ENCODE measurements around the gene ARL6IP5.
A peak's percentile ranks its signal among the peaks of the same experiment; 100 is the strongest.

Gene ARL6IP5, protein sequence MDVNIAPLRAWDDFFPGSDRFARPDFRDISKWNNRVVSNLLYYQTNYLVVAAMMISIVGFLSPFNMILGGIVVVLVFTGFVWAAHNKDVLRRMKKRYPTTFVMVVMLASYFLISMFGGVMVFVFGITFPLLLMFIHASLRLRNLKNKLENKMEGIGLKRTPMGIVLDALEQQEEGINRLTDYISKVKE

DNA sequence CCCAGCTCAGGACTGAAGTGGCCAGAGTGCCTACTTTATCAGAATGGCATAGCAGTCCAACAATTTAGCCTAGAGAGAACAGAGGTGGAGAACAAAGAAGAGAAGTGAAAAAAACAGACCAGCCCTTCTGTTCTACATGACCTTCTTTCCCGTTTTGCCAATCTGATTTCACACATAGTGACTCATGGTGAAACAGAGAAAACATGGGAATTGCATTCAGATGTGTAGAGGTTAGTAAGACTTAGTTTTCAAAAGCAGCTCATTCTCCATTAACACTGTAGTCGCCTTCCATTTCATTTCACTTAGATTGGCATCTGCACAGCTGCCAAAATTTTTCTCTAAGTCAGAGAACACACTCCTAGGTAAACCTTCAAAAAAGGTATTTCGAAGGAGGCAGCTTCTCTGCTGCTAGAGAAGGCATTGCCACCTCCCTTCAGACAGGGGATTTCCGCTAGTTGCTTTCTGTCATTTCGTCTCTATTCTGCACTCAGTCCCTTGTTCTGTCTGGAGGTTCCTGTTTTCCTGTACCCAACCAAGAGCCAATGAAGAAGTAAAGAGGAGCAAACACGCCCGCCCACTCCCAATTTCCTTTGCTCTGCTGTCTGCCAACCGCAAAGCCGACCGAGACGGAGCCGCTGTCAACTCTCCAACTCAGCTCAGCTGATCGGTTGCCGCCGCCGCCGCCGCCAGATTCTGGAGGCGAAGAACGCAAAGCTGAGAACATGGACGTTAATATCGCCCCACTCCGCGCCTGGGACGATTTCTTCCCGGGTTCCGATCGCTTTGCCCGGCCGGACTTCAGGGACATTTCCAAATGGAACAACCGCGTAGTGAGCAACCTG, at the start of gene ARL6IP5:
Gene ARL6IP5, plus strand, starts transcription at position 612 of the 842 bp plus-strand sequence. Its CDS starts 111 bp downstream, at position 723.
- no peak within 1 kb of the TSS for H3K4me3 ChIP-seq (IDR thresholded peaks at IDR 0.05; ENCODE audit: insufficient read depth, low read depth, low read length)
- peak within 1 kb of the TSS; percentile 67 for H3K9ac ChIP-seq
- peak within 1 kb of the TSS; percentile 92 for H3K4me2 ChIP-seq
- H3K79me2 ChIP-seq (ENCODE audit: insufficient read depth, low read depth), result peaks cover 55% of the 10 kb centered on the region
- H3K27ac ChIP-seq, result peak within 1 kb of the TSS; percentile 78
- peaks cover 65% of the 10 kb centered on the region for H3K4me1 ChIP-seq (ENCODE audit: low read depth, poor library complexity, severe bottlenecking)
- no peaks in the 10 kb centered on the region for H3K27me3 ChIP-seq (ENCODE audit: insufficient read depth, low read depth)
- H3K36me3 ChIP-seq (ENCODE audit: insufficient read depth), result no peaks in the 10 kb centered on the region
- TF ChIP-seq, protein P1, sequence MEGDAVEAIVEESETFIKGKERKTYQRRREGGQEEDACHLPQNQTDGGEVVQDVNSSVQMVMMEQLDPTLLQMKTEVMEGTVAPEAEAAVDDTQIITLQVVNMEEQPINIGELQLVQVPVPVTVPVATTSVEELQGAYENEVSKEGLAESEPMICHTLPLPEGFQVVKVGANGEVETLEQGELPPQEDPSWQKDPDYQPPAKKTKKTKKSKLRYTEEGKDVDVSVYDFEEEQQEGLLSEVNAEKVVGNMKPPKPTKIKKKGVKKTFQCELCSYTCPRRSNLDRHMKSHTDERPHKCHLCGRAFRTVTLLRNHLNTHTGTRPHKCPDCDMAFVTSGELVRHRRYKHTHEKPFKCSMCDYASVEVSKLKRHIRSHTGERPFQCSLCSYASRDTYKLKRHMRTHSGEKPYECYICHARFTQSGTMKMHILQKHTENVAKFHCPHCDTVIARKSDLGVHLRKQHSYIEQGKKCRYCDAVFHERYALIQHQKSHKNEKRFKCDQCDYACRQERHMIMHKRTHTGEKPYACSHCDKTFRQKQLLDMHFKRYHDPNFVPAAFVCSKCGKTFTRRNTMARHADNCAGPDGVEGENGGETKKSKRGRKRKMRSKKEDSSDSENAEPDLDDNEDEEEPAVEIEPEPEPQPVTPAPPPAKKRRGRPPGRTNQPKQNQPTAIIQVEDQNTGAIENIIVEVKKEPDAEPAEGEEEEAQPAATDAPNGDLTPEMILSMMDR (conservative IDR thresholded peaks at IDR 0.05; ENCODE audit: low read depth, low read length), result no peak
- peak within 1 kb of the TSS; percentile 40 for H2AFZ ChIP-seq (ENCODE audit: low read depth)
- no peaks in the 10 kb centered on the region for H4K20me1 ChIP-seq (ENCODE audit: insufficient read depth)

DNA sequence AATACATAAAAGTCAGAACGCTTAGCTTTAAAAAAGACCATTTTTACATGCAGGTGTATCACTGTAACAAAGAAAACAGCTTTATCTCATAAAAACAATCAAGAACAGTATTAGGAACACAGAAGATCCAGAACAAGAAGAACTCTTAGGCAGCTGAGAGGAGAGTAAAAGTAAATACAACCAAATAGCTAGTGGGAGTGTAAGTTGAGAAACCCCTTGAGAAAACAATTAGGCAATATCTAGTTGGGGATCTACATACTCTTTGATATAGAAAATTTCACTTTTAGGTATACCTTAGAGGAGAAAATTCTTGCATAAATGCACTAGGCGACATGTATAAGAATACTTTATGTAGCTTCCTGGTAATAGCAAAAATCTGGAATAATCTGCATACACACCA, 40.1 kb upstream of the ARL6IP5 start:
- H3K27ac ChIP-seq, result no peak overlapping the region
- peaks cover 7% of the 10 kb centered on the region for H3K79me2 ChIP-seq (ENCODE audit: insufficient read depth, low read depth)
- no peak overlapping the region for H3K4me2 ChIP-seq
- H2AFZ ChIP-seq (ENCODE audit: low read depth), result no peak overlapping the region
- no peaks in the 10 kb centered on the region for H4K20me1 ChIP-seq (ENCODE audit: insufficient read depth)
- TF ChIP-seq, protein P1 (conservative IDR thresholded peaks at IDR 0.05; ENCODE audit: low read depth, low read length), result no peak
- H3K27me3 ChIP-seq (ENCODE audit: insufficient read depth, low read depth), result no peaks in the 10 kb centered on the region
- H3K4me1 ChIP-seq (ENCODE audit: low read depth, poor library complexity, severe bottlenecking), result peaks cover 4% of the 10 kb centered on the region
- no peak overlapping the region for H3K4me3 ChIP-seq (IDR thresholded peaks at IDR 0.05; ENCODE audit: insufficient read depth, low read depth, low read length)
- no peaks in the 10 kb centered on the region for H3K36me3 ChIP-seq (ENCODE audit: insufficient read depth)
- H3K9ac ChIP-seq, result no peak overlapping the region

DNA sequence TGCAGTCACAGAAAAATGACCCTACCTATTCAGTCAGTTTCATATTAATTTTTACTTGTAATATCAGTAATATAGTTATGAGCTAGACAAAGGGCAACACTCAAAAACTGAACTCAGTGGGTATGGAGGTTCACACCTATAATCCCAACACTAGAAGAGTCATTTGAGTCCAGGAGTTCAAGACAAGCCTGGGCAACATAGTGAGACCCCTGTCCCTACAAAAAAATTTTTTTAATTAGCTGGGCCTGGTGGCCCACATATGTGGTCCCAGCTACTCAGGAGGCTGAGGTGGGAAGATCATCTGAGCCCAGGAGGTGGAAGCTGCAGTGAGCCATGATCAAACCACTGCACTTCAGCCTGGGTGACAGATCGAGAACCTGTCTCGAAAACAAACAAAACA, 35.7 kb upstream of the ARL6IP5 start:
- H3K4me2 ChIP-seq, result no peak overlapping the region
- H4K20me1 ChIP-seq (ENCODE audit: insufficient read depth), result no peaks in the 10 kb centered on the region
- no peak overlapping the region for H3K9ac ChIP-seq
- TF ChIP-seq, protein P1 (conservative IDR thresholded peaks at IDR 0.05; ENCODE audit: low read depth, low read length), result no peak
- H2AFZ ChIP-seq (ENCODE audit: low read depth), result no peak overlapping the region
- H3K4me3 ChIP-seq (IDR thresholded peaks at IDR 0.05; ENCODE audit: insufficient read depth, low read depth, low read length), result no peak overlapping the region
- H3K36me3 ChIP-seq (ENCODE audit: insufficient read depth), result no peaks in the 10 kb centered on the region
- peaks cover 24% of the 10 kb centered on the region for H3K79me2 ChIP-seq (ENCODE audit: insufficient read depth, low read depth)
- peaks cover 18% of the 10 kb centered on the region for H3K4me1 ChIP-seq (ENCODE audit: low read depth, poor library complexity, severe bottlenecking)
- no peak overlapping the region for H3K27ac ChIP-seq
- H3K27me3 ChIP-seq (ENCODE audit: insufficient read depth, low read depth), result no peaks in the 10 kb centered on the region

DNA sequence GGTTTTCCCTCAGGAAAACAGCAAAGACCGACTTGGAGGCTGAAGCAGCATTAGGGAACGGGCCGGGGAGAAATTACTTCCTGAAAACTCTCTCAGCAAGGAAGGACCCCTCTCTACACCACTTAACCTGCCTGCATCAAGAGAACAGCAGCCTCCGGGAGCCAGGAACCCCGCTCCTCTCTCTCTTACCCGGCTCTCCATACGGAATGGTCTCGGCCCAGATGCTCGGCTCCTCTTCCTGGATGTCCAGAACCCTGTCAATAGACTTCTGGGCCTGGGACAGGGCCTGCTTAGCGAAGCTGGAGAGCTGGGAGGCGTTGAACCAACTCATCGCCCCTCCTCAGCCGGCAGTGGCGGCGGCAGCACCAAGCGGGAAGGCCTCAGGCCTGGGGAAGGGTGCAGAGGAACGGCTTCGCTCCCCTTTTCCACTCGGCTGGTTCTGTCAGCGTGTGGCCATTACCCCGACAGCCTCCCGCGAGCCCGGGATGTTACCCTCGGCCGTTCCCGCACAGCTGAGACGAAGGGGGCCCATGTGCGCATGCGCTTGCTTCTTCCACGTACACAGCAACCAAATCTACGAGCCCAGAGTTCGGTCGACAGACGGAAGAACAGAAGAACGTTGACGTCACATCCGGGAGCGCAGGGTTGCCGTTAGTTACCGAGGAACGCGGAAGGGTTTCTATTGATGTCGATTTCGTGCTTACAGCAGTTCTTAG, 32.8 kb upstream of the ARL6IP5 start, which contains the start of gene TMF1:
Gene TMF1, minus strand, starts transcription at position 578 of the 716 bp plus-strand sequence. Its CDS starts 247 bp downstream, at position 331.
- Histone ChIP-seq H3K9ac (peak within 1 kb of the TSS; percentile 69), H3K4me3 (IDR thresholded peaks at IDR 0.05; ENCODE audit: insufficient read depth, low read depth, low read length) (peak within 1 kb of the TSS; percentile 71), H3K36me3 (ENCODE audit: insufficient read depth) (no peaks in the 10 kb centered on the region), H2AFZ (ENCODE audit: low read depth) (peak within 1 kb of the TSS; percentile 68), H3K27me3 (ENCODE audit: insufficient read depth, low read depth) (no peaks in the 10 kb centered on the region), H3K4me1 (ENCODE audit: low read depth, poor library complexity, severe bottlenecking) (peaks cover 18% of the 10 kb centered on the region), H3K27ac (peak within 1 kb of the TSS; percentile 69), H3K79me2 (ENCODE audit: insufficient read depth, low read depth) (peaks cover 24% of the 10 kb centered on the region), H3K4me2 (peak within 1 kb of the TSS; percentile 68), H4K20me1 (ENCODE audit: insufficient read depth) (no peaks in the 10 kb centered on the region)
- TF ChIP-seq, protein P1 (conservative IDR thresholded peaks at IDR 0.05; ENCODE audit: low read depth, low read length), result no peak

Measured in KMS-11 (cell line).